Bronchial epithelial cell (primary cell): ENCODE results near the gene GKN2. TPM values are rescaled to one million over a fixed set of nuclear protein-coding genes. Genes with fewer than 3 reads are reported as not detected.

ENCODE experiments used
- DNase-seq: peaks from one replicate; pipeline ENCODE4 v3.0.0-alpha.2; 2010; ENCODE audit warnings: low read depth
- FAIRE-seq: peaks from 2 replicates; lab custom pipeline; 2011; peaks lifted over from hg19 to GRCh38; lab: Jason Lieb, UNC
- H3K27me3 ChIP-seq: 2 replicates; pipeline ENCODE4 v1.5.1; 2011; ENCODE audit warnings: low read length; ENCODE audit not compliant: control insufficient read depth, insufficient read depth
- H3K36me3 ChIP-seq: 2 replicates; pipeline ENCODE4 v1.5.1; 2011; ENCODE audit warnings: low read length; ENCODE audit not compliant: control insufficient read depth, insufficient read depth
- H3K4me3 ChIP-seq: 2 replicates; pipeline ENCODE4 v1.5.1; 2011; ENCODE audit warnings: mild to moderate bottlenecking, low read depth, low read length, control low read depth
- CTCF ChIP-seq: IDR thresholded peaks from 2 replicates; pipeline ENCODE4 v1.5.1; 2011; ENCODE audit warnings: mild to moderate bottlenecking, moderate library complexity, low read length, control low read depth, inconsistent platforms; ENCODE audit not compliant: insufficient read depth, severe bottlenecking
- total RNA-seq: library from RNA; depleted of rRNA; stranded (reverse); fragments of >200 nt; gene quantifications from 2 replicates; pipeline ENCODE4 v1.2.1, GENCODE V29; 2014

Gene GKN2
- total RNA-seq, 1 donor from 2014 or later = not detected

GRCh38 chr2:68992933-68993332 lies 40.2 kb upstream of the GKN2 start:
- DNase-seq (no peak), FAIRE-seq (no peak)
- peaks cover 2% of the 10 kb centered on the region for H3K27me3 ChIP-seq
- no peak for TF ChIP-seq CTCF
- H3K36me3 ChIP-seq = no peaks in the 10 kb centered on the region
- H3K4me3 ChIP-seq = no peak overlapping the region

DNA sequence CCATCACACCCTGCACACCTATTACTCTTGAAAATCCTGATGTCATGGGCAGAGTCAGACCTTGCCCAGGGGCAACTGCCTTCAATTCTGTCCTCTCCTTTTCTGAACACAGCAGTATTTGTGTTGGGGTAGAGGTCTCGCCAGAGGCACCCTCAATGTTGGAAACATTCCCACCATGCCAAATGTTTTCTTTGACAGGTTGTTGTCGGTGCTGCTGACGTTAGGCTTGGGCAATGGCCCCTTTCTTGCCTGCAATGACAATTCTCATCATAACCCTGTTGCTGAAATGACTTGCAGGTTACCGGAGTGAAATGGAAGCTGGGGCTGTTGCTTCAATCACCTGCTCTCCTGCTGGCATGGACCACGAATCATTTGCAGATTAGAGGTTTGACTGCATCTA lies 39.6 kb upstream of the GKN2 start:
- no peaks in the 10 kb centered on the region for H3K36me3 ChIP-seq
- DNase-seq = no peak
- TF ChIP-seq CTCF = no peak
- no peak overlapping the region for H3K4me3 ChIP-seq
- no peak for FAIRE-seq
- H3K27me3 ChIP-seq = peaks cover 2% of the 10 kb centered on the region

DNA sequence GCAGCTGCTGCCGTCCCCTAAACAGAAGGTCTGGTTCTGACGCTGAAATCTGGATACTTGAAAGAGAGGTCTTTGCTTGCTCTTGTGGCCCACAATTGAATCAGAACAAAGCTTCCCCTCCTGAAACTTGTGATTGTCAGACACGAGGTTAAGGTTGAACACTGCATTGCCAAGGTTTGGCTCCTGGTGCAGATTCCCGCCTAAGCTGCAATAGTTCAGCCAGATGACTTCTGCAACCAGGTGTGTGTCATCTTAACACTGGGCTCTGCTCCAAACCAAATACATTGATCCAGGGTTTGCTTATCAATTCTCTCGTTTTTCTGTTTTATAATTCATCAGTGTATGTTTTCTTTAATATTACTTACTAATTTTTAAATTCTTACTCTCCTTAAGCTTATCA lies 36.3 kb upstream of the GKN2 start:
- FAIRE-seq (no peak), DNase-seq (no peak)
- Histone ChIP-seq H3K27me3 (peaks cover 2% of the 10 kb centered on the region), H3K36me3 (no peaks in the 10 kb centered on the region), H3K4me3 (no peak overlapping the region)
- no peak for TF ChIP-seq CTCF

DNA sequence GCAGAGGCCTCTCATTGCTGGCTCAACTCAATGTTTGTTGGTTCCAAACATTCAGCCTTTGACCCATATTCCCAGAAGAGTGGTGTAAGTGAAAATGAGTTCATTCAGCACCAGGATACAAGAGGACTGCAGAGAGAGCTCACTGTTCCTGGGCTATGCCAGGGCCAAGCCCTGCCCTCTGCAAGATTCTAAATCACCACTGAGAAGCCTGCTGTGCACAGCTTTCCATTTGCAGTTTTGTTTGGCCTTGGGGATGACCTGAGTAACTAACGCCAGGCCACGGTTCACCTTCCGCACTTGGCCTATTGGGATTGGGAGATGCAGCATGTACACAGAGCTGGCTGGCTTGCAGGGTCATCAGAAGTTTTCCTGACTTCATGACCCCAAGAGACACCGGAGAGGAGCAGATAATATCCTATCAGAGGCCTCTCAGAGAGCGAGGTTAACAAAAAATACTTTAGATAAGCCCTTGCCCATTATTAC lies 34.4 kb upstream of the GKN2 start:
- no peak for TF ChIP-seq CTCF
- DNase-seq (no peak), FAIRE-seq (no peak)
- Histone ChIP-seq H3K27me3 (peaks cover 2% of the 10 kb centered on the region), H3K36me3 (no peaks in the 10 kb centered on the region), H3K4me3 (no peak overlapping the region)

DNA sequence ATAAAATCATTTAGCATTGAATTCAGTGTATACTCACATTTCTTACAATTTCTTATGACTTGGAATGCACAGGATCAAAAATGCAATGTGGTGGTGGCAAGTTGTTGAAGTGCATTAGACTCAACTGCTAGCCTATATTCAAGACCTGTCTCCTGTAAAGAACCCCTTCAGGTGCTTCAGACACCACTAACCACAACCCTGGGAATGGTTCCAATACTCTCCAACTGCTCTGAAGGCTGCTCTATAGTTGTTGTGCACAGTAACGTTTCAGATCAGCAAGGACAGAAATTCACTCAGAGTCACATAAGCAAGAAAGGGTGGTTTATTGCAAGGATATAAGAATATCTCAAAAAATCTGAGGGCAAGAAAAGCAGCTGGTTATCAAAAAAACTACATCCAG lies 28.3 kb upstream of the GKN2 start:
- no peak for DNase-seq
- TF ChIP-seq CTCF = no peak

DNA sequence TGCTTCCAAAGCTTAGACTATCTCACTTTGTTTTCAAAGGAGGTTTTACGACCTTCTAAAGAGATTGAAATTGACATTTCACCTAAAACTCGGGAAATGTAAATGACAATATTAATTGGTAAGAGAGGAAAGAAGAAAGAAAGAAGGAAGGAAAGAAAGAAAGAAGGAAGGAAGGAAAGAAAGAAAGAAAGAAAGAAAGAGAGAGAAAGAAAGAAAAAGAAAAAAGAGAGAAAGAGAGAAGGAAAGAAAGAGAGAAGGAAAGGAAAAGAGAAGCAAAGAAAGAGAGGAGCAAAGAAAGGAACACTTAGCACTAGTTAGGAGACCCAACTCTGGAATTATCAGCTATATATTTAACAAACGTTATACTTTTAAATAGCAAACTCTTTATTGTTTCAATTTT lies 25.4 kb upstream of the GKN2 start:
- peaks cover 3% of the 10 kb centered on the region for H3K27me3 ChIP-seq
- DNase-seq = no peak
- TF ChIP-seq CTCF = no peak

More for the DNA sequence above, 28.3 kb upstream of the GKN2 start:
- FAIRE-seq = no peak
- no peak overlapping the region for H3K4me3 ChIP-seq
- no peaks in the 10 kb centered on the region for H3K36me3 ChIP-seq
- peaks cover 3% of the 10 kb centered on the region for H3K27me3 ChIP-seq

More for the DNA sequence above, 25.4 kb upstream of the GKN2 start:
- H3K4me3 ChIP-seq = no peak overlapping the region
- no peak for FAIRE-seq
- no peaks in the 10 kb centered on the region for H3K36me3 ChIP-seq
